Measurements from ENCODE around the gene DIO1.

The DIO1 gene

DNA sequence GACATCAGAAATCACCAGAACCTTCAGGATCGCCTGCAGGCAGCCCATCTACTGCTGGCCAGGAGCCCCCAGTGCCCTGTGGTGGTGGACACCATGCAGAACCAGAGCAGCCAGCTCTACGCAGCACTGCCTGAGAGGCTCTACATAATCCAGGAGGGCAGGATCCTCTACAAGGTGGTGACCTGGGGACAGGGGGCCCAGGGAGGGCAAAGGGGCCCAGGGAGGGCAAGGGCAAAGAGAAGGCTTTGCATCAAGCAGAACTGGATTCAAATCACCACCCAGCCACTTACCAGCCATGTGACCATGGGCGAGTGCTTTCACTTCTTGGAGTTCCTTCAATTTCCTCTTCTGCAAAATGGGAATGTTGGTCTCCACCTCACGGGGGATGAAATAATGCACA lies 12.1 kb downstream of the DIO1 start:
- H3K4me2 ChIP-seq (ENCODE audit: low read length): no peak overlapping the region
- no peak overlapping the region for H3K4me3 ChIP-seq (ENCODE audit: low read depth, low read length, poor library complexity, severe bottlenecking)
- H4K20me1 ChIP-seq (ENCODE audit: insufficient read depth, low read length): no peaks in the 10 kb centered on the region
- no peaks in the 10 kb centered on the region for H3K4me1 ChIP-seq (ENCODE audit: insufficient read depth, low read length, severe bottlenecking)
- H2AFZ ChIP-seq (ENCODE audit: low read length): no peak overlapping the region
- no peaks in the 10 kb centered on the region for H3F3A ChIP-seq (ENCODE audit: insufficient read depth, low read length)
- H3K36me3 ChIP-seq (ENCODE audit: insufficient read depth, low read length): no peaks in the 10 kb centered on the region
- TF ChIP-seq CTCF (IDR thresholded peaks at IDR 0.05; ENCODE audit: low read length): no peak
- TF ChIP-seq EZH2 (IDR thresholded peaks at IDR 0.05; ENCODE audit: borderline replicate concordance, low read length): no peak
- no peaks in the 10 kb centered on the region for H3K79me2 ChIP-seq (ENCODE audit: insufficient read depth, low read length)
- no peaks in the 10 kb centered on the region for H3K9me2 ChIP-seq (ENCODE audit: low read depth, low read length)
- H3K9ac ChIP-seq (ENCODE audit: low read length): no peak overlapping the region
- no peak overlapping the region for H3K27ac ChIP-seq (ENCODE audit: low read depth, low read length, poor library complexity, severe bottlenecking)
- no peaks in the 10 kb centered on the region for H3K27me3 ChIP-seq (ENCODE audit: insufficient read depth, low read length)
- no peaks in the 10 kb centered on the region for H3K9me3 ChIP-seq (ENCODE audit: low read length)

- H2AFZ ChIP-seq (ENCODE audit: low read length): no peak overlapping the region
- TF ChIP-seq EZH2 (IDR thresholded peaks at IDR 0.05; ENCODE audit: borderline replicate concordance, low read length) (no peak), CTCF (IDR thresholded peaks at IDR 0.05; ENCODE audit: low read length) (no peak)
Measured at GRCh38 chr1:53909946-53910345, 16.0 kb downstream of the DIO1 start.

GRCh38 chr1:53911442-53911841 lies 17.5 kb downstream of the DIO1 start:
- Histone ChIP-seq H3K4me2 (ENCODE audit: low read length) (no peak overlapping the region), H4K20me1 (ENCODE audit: insufficient read depth, low read length) (no peaks in the 10 kb centered on the region), H3K27me3 (ENCODE audit: insufficient read depth, low read length) (no peaks in the 10 kb centered on the region), H3K4me1 (ENCODE audit: insufficient read depth, low read length, severe bottlenecking) (no peaks in the 10 kb centered on the region), H2AFZ (ENCODE audit: low read length) (no peak overlapping the region), H3K36me3 (ENCODE audit: insufficient read depth, low read length) (no peaks in the 10 kb centered on the region), H3K9me3 (ENCODE audit: low read length) (no peaks in the 10 kb centered on the region), H3K79me2 (ENCODE audit: insufficient read depth, low read length) (no peaks in the 10 kb centered on the region), H3K9ac (ENCODE audit: low read length) (no peak overlapping the region), H3F3A (ENCODE audit: insufficient read depth, low read length) (no peaks in the 10 kb centered on the region), H3K9me2 (ENCODE audit: low read depth, low read length) (no peaks in the 10 kb centered on the region), H3K27ac (ENCODE audit: low read depth, low read length, poor library complexity, severe bottlenecking) (no peak overlapping the region), H3K4me3 (ENCODE audit: low read depth, low read length, poor library complexity, severe bottlenecking) (no peak overlapping the region)
- TF ChIP-seq EZH2 (IDR thresholded peaks at IDR 0.05; ENCODE audit: borderline replicate concordance, low read length) (no peak), CTCF (IDR thresholded peaks at IDR 0.05; ENCODE audit: low read length) (no peak)

More at GRCh38 chr1:53909946-53910345, 16.0 kb downstream of the DIO1 start:
- H3F3A ChIP-seq (ENCODE audit: insufficient read depth, low read length): no peaks in the 10 kb centered on the region
- H3K27me3 ChIP-seq (ENCODE audit: insufficient read depth, low read length): no peaks in the 10 kb centered on the region
- no peaks in the 10 kb centered on the region for H3K4me1 ChIP-seq (ENCODE audit: insufficient read depth, low read length, severe bottlenecking)
- no peak overlapping the region for H3K9ac ChIP-seq (ENCODE audit: low read length)
- no peaks in the 10 kb centered on the region for H3K9me3 ChIP-seq (ENCODE audit: low read length)
- no peak overlapping the region for H3K4me3 ChIP-seq (ENCODE audit: low read depth, low read length, poor library complexity, severe bottlenecking)
- H3K27ac ChIP-seq (ENCODE audit: low read depth, low read length, poor library complexity, severe bottlenecking): no peak overlapping the region
- no peak overlapping the region for H3K4me2 ChIP-seq (ENCODE audit: low read length)
- no peaks in the 10 kb centered on the region for H3K79me2 ChIP-seq (ENCODE audit: insufficient read depth, low read length)
- no peaks in the 10 kb centered on the region for H4K20me1 ChIP-seq (ENCODE audit: insufficient read depth, low read length)
- no peaks in the 10 kb centered on the region for H3K36me3 ChIP-seq (ENCODE audit: insufficient read depth, low read length)
- H3K9me2 ChIP-seq (ENCODE audit: low read depth, low read length): no peaks in the 10 kb centered on the region

All from OCI-LY1 (cell line).